CD14-positive monocyte (primary cell): ENCODE measurements around the gene CCNL1. TPM values are rescaled to one million over a fixed set of nuclear protein-coding genes. Genes with fewer than 3 reads are reported as not detected.
A peak's percentile ranks its signal among the peaks of the same experiment; 100 is the strongest.

Source experiments
- DNase-seq, 3 donors: peaks; one replicate each; pipeline ENCODE4 v3.0.0-alpha.2; 2011 to 2022
- H2AFZ ChIP-seq: 2 replicates; pipeline ENCODE4 v1.6.0; 2012; ENCODE audit warnings: mild to moderate bottlenecking, low read depth, low read length, inconsistent platforms; ENCODE audit not compliant: insufficient read depth, poor library complexity, severe bottlenecking
- H3K27ac ChIP-seq, 2 donors: 1 replicate in 1 of 2; 2 replicates in 1 of 2; pipeline ENCODE4 v1.5.1; 2012 to 2013; ENCODE audit warnings: low read length in 2 of 2, control low read depth in 1 of 2, inconsistent platforms in 1 of 2, low read depth in 1 of 2, mild to moderate bottlenecking in 1 of 2
- H3K27me3 ChIP-seq, 2 donors: one replicate each; pipeline versions ENCODE4 v1.6.0 to v1.6.1; 2011 to 2013; ENCODE audit warnings: low read length in 2 of 2; ENCODE audit not compliant: control insufficient read depth in 2 of 2, insufficient read depth in 2 of 2
- H3K36me3 ChIP-seq, 2 donors: replicated peaks in 1 of 2; 1 replicate in 1 of 2; 2 replicates in 1 of 2; pipeline versions ENCODE4 v1.5.1 to v1.6.1; 2012 to 2013; ENCODE audit warnings: low read length in 2 of 2, control low read depth in 1 of 2, inconsistent platforms in 1 of 2, mild to moderate bottlenecking in 1 of 2; ENCODE audit not compliant: insufficient read depth in 2 of 2, control insufficient read depth in 1 of 2
- H3K4me1 ChIP-seq, 2 donors: 1 replicate in 1 of 2; 2 replicates in 1 of 2; pipeline versions ENCODE4 v1.5.1 to v1.6.1; 2012 to 2013; ENCODE audit warnings: low read length in 2 of 2, control low read depth in 1 of 2, inconsistent platforms in 1 of 2, mild to moderate bottlenecking in 1 of 2, moderate library complexity in 1 of 2; ENCODE audit not compliant: insufficient read depth in 2 of 2, control insufficient read depth in 1 of 2
- H3K4me2 ChIP-seq: replicated peaks from 2 replicates; pipeline ENCODE3; 2012; ENCODE audit warnings: low read length, moderate library complexity, mild to moderate bottlenecking; ENCODE audit not compliant: poor library complexity, severe bottlenecking; ENCODE audit errors: extremely low read depth
- H3K4me3 ChIP-seq, 3 experiments: fragments of 200-600 bp in 1 of 3; sonication (generic) in 1 of 3; replicated peaks in 1 of 3; 1 replicate in 2 of 3; 2 replicates in 1 of 3; pipeline ENCODE4 v1.5.1; 2011 to 2013; ENCODE audit warnings: low read length in 3 of 3, mild to moderate bottlenecking in 3 of 3, control low read depth in 2 of 3, low read depth in 2 of 3, inconsistent platforms in 1 of 3, moderate library complexity in 1 of 3
- H3K79me2 ChIP-seq: 2 replicates; pipeline ENCODE4 v1.6.0; 2012; ENCODE audit warnings: mild to moderate bottlenecking, control low read depth, inconsistent platforms, low read length, moderate library complexity; ENCODE audit not compliant: insufficient read depth
- H3K9ac ChIP-seq: 2 replicates; pipeline ENCODE4 v1.6.0; 2017; ENCODE audit warnings: low read length, mild to moderate bottlenecking; ENCODE audit not compliant: insufficient read depth, poor library complexity, severe bottlenecking
- H3K9me3 ChIP-seq, 2 donors: replicated peaks in 1 of 2; 1 replicate in 1 of 2; 2 replicates in 1 of 2; pipeline versions ENCODE4 v1.5.1 to v1.6.1; 2012 to 2013; ENCODE audit warnings: low read length in 2 of 2, control low read depth in 1 of 2; ENCODE audit not compliant: control insufficient read depth in 1 of 2, insufficient read depth in 1 of 2
- H4K20me1 ChIP-seq: 2 replicates; pipeline ENCODE4 v1.6.0; 2012; ENCODE audit warnings: mild to moderate bottlenecking, low read length, control low read depth, moderate library complexity; ENCODE audit not compliant: insufficient read depth
- H3K27ac Mint-ChIP-seq, 7 donors: one replicate each; pipeline ENCODE4 v1.8.0; 2020; ENCODE audit warnings: mild to moderate bottlenecking in 7 of 7, mixed read lengths in 7 of 7, moderate library complexity in 6 of 7, inconsistent platforms in 2 of 7
- H3K27me3 Mint-ChIP-seq, 3 donors: one replicate each; pipeline ENCODE4 v1.8.0; 2021 to 2022; ENCODE audit warnings: low read depth in 3 of 3, mild to moderate bottlenecking in 3 of 3, mixed read lengths in 3 of 3, moderate library complexity in 3 of 3, inconsistent platforms in 1 of 3
- H3K36me3 Mint-ChIP-seq, 2 donors: one replicate each; pipeline ENCODE4 v1.8.0; 2020; ENCODE audit warnings: mixed read lengths in 2 of 2, inconsistent platforms in 1 of 2, mild to moderate bottlenecking in 1 of 2
- H3K4me1 Mint-ChIP-seq: one replicate; pipeline ENCODE4 v1.8.0; 2020; ENCODE audit warnings: mild to moderate bottlenecking, mixed read lengths
- H3K4me3 Mint-ChIP-seq, 2 donors: one replicate each; pipeline ENCODE4 v1.8.0; 2020; ENCODE audit warnings: mild to moderate bottlenecking in 2 of 2, mixed read lengths in 2 of 2, moderate library complexity in 1 of 2
- H3K9me3 Mint-ChIP-seq, 7 donors: one replicate each; pipeline ENCODE4 v1.8.0; 2020 to 2022; ENCODE audit warnings: mixed read lengths in 7 of 7, mild to moderate bottlenecking in 6 of 7, moderate library complexity in 6 of 7, inconsistent platforms in 2 of 7
- WGBS: methylation state at CpG from one replicate; pipeline ENCODE4 v1.1.5; 2013; ENCODE audit warnings: missing lambda C conversion rate; ENCODE audit not compliant: insufficient coverage; 5-methylcytosine and 5-hydroxymethylcytosine counted together
- intact Hi-C, 2 donors: fragments of 100-400 bp; cut with micrococcal nuclease; formaldehyde crosslinking; loops; one replicate each; pipeline versions ENCODE4 v1.15.0 to v1.15.1; 2023
- polyA plus RNA-seq, 3 donors: library from polyadenylated mRNA; depleted of rRNA in 1 of 3; unstranded in 2 of 3; stranded (reverse) in 1 of 3; fragments of 300-500 nt in 2 of 3; fragments of >200 nt in 1 of 3; fragmentation: Illumina TruSeq in 2 of 3; gene quantifications; 1 replicate in 2 of 3; 2 replicates in 1 of 3; pipeline ENCODE4 v1.2.3, GENCODE V29; 2012 to 2021
- TF ChIP-seq, protein P1 (sequence below): fragments of 200-600 bp; IDR thresholded peaks from one replicate; pipeline ENCODE4 v1.8.0; 2022; ENCODE audit warnings: antibody characterized with exemption, mild to moderate bottlenecking

The CCNL1 gene
- polyA plus RNA-seq, 3 donors, result 32.0 to 751 (median 42.3) TPM

DNA sequence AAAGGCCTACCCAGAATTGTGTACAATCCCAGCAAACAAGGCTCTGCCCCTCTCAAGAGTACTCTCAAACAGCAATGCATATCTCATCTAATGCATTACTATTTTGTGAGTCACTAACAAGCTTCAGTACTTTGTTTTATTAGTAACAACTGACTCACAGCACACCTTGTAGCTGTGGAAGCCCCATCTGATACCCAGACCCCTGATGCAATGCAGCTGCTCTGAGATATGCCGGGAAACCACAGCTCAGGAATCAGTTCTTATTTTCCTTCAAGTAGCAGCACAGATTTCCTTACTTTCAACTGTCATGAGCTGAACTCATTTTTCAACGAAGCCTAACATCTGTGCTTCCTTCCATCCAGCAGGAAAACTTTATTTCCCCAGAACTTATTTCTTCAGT, 37.8 kb downstream of the CCNL1 start:
- H3K27ac Mint-ChIP-seq, result no peak overlapping the region
- peaks cover 0 to 8% (median 0%) of the 10 kb centered on the region in 7 donors for H3K9me3 Mint-ChIP-seq
- no peak overlapping the region for H3K9ac ChIP-seq
- no peak overlapping the region for H3K27ac ChIP-seq
- no peaks in the 10 kb centered on the region for H3K4me1 Mint-ChIP-seq
- H3K27me3 ChIP-seq, result peaks cover 2 to 5% of the 10 kb centered on the region in 2 donors
- TF ChIP-seq, protein P1, sequence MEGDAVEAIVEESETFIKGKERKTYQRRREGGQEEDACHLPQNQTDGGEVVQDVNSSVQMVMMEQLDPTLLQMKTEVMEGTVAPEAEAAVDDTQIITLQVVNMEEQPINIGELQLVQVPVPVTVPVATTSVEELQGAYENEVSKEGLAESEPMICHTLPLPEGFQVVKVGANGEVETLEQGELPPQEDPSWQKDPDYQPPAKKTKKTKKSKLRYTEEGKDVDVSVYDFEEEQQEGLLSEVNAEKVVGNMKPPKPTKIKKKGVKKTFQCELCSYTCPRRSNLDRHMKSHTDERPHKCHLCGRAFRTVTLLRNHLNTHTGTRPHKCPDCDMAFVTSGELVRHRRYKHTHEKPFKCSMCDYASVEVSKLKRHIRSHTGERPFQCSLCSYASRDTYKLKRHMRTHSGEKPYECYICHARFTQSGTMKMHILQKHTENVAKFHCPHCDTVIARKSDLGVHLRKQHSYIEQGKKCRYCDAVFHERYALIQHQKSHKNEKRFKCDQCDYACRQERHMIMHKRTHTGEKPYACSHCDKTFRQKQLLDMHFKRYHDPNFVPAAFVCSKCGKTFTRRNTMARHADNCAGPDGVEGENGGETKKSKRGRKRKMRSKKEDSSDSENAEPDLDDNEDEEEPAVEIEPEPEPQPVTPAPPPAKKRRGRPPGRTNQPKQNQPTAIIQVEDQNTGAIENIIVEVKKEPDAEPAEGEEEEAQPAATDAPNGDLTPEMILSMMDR, result no peak
- no peak overlapping the region for H3K4me3 ChIP-seq
- WGBS, result 0% methylated on average over 2 of the region's 2 CpGs
- H3K36me3 ChIP-seq, result no peaks in the 10 kb centered on the region
- peak in 1 of 3 donors; percentile 62 for DNase-seq
- no peaks in the 10 kb centered on the region for H4K20me1 ChIP-seq
- no peaks in the 10 kb centered on the region for H3K4me1 ChIP-seq
- no peaks in the 10 kb centered on the region for H3K79me2 ChIP-seq
- H3K4me3 Mint-ChIP-seq, result no peak overlapping the region
- no peak overlapping the region for H2AFZ ChIP-seq
- H3K9me3 ChIP-seq, result no peaks in the 10 kb centered on the region
- no peak overlapping the region for H3K4me2 ChIP-seq
- H3K36me3 Mint-ChIP-seq, result no peaks in the 10 kb centered on the region
- peaks cover 5 to 17% (median 15%) of the 10 kb centered on the region in 3 donors for H3K27me3 Mint-ChIP-seq
- intact Hi-C loops, result no loop called here

DNA sequence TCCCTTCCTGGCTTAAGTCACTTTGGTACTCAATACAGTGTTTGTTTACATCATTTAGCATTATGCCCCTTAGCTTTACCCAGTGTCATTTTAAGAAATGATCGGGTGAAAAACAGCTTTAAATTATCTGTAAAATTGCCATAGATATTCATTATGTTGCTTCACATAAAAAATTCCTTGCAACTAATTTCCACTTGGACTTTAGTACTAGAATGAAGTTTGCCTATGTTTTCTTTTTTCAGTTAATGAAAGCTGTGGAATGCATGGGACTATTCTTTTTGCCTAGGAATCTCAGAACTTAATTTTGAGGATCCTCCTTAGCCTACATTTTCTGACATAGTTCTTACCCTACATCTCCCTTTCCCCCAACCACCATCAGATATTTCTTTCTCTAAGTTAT, 38.4 kb downstream of the CCNL1 start:
- Histone ChIP-seq H3K79me2 (no peaks in the 10 kb centered on the region), H3K27ac (no peak overlapping the region), H3K4me3 (no peak overlapping the region), H3K27me3 (peaks cover 2 to 5% of the 10 kb centered on the region in 2 donors), H4K20me1 (no peaks in the 10 kb centered on the region), H3K9me3 (no peaks in the 10 kb centered on the region), H3K36me3 (no peaks in the 10 kb centered on the region), H3K9ac (no peak overlapping the region), H3K4me1 (no peaks in the 10 kb centered on the region), H3K4me2 (no peak overlapping the region), H2AFZ (no peak overlapping the region)
- intact Hi-C loops, result no loop called here
- Mint-ChIP-seq H3K27ac (no peak overlapping the region), H3K36me3 (no peaks in the 10 kb centered on the region), H3K9me3 (peaks cover 0 to 8% (median 0%) of the 10 kb centered on the region in 7 donors), H3K4me1 (no peaks in the 10 kb centered on the region), H3K27me3 (peaks cover 5 to 17% (median 15%) of the 10 kb centered on the region in 3 donors), H3K4me3 (no peak overlapping the region)
- TF ChIP-seq, protein P1, result no peak
- WGBS, result no CpG with 5 or more reads among the region's 1 CpG
- no peak for DNase-seq
